GM18909 (cell line): ENCODE data around the gene TVP23A.
A peak's percentile ranks its signal among the peaks of the same experiment; 100 is the strongest.

Source experiments
- ATAC-seq: cut with Tn5 transposase; IDR thresholded peaks from one replicate; pipeline ENCODE4 v1.9.1; 2021; ENCODE audit warnings: mild to moderate bottlenecking; ENCODE audit not compliant: unreplicated experiment, poor library complexity

The TVP23A gene

GRCh38 chr16:10817963-10818941 is at the start of gene TVP23A:
Gene TVP23A (minus strand): TSS chr16:10818794. CDS start chr16:10818493, 301 bp downstream.
- no peak for ATAC-seq

- peak; percentile 6 for ATAC-seq
These were observed 49.6 kb upstream of the TVP23A start for GRCh38 chr16:10868104-10868595.

GRCh38 chr16:10867199-10867598 is 48.6 kb upstream of the TVP23A start:
- no peak for ATAC-seq

DNA sequence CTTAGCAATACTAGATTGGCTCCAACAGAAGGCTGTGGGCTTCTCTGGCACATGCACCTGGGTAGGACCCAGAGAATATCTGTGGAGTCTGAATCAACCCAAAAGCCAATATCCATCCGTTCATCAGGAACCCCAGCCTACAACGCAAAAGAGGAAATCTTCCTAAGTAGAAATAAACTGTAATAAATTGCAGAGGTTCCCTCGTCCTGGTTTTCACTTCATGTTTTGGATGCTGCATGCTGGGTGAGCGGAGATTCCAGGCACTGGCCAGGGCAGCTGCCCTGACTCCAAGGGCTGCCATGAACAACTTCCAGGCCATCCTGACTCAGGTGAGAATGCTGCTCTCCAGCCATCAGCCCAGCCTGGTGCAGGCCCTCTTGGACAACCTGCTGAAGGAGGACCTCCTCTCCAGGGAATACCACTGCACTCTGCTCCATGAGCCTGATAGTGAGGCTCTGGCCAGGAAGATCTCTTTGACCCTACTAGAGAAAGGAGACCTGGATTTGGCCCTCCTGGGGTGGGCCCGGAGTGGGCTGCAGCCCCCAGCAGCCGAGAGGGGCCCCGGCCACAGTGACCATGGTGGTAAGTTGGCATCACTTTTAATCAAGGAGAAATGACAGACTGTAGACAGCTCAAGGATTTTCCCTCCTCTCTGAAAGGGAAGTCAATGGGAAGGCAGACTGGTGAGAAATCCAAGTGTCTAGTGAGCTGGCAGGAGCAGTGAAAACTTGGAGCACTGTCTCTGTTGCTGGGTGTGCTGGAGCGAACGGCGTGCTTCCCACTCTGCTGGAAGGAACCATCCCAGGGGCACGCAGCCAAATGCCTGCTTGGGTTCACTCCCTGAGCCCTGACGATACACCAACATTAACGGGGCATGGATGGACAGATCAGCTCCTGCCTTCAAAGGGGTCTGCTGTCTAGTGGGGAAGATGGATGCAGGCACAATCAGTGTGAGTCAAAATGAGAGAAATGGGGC is 47.7 kb upstream of the TVP23A start:
- ATAC-seq = no peak

- no peak for ATAC-seq
These were observed 43.8 kb upstream of the TVP23A start for GRCh38 chr16:10862438-10862837.

GRCh38 chr16:10859658-10860057 is 41.1 kb upstream of the TVP23A start:
- ATAC-seq = no peak

GRCh38 chr16:10859020-10859419 is 40.4 kb upstream of the TVP23A start:
- no peak for ATAC-seq

DNA sequence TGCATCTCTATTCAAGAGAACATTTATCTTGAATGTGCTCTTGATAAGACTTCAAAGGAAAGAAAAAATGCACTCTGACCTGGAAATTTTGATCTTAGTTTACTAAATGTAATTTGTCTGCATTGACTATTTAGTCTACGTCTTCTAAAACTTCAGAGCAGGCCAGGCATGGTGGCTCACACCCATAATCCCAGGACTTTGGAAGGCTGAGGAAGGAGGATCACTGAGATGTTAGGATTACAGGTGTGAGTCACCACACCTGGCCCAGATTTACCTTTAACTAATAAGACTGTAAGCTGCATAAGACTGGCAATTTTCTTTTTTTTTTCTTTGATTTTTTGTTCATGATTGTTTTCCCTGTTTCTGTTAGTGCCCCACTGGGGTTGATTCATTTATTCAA is 39.6 kb upstream of the TVP23A start:
- no peak for ATAC-seq

- no peak for ATAC-seq
These were observed 37.4 kb upstream of the TVP23A start for GRCh38 chr16:10856042-10856441.

- no peak for ATAC-seq
These were observed 34.4 kb upstream of the TVP23A start for GRCh38 chr16:10852948-10853347.

GRCh38 chr16:10852286-10852685 is 33.7 kb upstream of the TVP23A start:
- no peak for ATAC-seq

GRCh38 chr16:10851512-10851911 is 32.9 kb upstream of the TVP23A start:
- no peak for ATAC-seq

DNA sequence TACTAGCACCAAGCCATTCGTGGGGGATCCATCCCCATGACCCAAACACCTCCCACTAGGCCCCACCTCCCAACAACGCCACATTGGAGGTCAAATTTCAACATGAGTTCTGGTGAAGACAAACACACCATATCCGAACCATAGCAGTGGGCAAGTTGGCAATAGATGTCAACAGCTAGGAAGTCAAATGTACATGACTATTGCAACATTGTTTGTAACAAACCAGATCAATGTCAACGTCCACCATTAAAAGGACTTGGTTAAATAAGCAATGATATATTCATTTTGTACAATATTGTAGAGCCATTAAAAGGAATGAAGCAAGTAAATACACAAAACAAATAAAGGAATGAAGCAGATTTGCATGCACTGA is 31.9 kb upstream of the TVP23A start:
- no peak for ATAC-seq

DNA sequence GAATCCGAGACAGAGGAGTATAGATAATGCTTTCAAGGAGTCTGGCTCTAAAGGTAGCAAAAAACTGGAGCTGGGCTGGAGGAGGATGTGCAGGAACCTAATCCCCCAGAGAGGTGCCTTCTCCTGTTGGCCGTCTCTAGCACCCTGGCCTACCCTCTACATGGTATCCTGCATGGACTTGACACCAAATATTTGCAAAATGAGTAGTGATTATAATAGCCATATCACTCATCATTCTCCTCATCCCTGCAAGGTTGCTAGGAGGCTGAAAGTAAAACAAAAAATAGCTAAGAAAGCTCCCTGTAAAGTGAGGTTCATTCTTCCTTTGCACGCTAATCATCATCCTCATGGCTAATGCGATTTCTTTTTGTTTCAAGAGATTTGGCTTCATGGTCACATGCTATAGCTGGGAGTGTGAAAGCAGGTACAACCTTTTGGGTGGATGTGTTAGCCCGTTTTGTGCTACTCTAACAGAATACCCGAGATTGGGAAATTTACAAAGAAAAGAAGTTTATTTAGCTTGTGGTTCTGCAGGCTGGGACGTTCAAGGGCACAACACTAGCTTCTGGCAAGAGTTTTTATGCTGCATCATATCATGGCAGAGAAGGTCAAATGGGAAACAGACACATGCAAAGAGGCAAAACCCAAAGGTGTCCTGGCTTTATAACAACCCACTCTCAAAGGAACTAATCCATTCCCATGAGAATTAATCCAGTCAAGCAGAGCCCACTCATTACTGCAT is 31.3 kb upstream of the TVP23A start:
- ATAC-seq = no peak

GRCh38 chr16:10847176-10847575 is 28.6 kb upstream of the TVP23A start:
- ATAC-seq = no peak

DNA sequence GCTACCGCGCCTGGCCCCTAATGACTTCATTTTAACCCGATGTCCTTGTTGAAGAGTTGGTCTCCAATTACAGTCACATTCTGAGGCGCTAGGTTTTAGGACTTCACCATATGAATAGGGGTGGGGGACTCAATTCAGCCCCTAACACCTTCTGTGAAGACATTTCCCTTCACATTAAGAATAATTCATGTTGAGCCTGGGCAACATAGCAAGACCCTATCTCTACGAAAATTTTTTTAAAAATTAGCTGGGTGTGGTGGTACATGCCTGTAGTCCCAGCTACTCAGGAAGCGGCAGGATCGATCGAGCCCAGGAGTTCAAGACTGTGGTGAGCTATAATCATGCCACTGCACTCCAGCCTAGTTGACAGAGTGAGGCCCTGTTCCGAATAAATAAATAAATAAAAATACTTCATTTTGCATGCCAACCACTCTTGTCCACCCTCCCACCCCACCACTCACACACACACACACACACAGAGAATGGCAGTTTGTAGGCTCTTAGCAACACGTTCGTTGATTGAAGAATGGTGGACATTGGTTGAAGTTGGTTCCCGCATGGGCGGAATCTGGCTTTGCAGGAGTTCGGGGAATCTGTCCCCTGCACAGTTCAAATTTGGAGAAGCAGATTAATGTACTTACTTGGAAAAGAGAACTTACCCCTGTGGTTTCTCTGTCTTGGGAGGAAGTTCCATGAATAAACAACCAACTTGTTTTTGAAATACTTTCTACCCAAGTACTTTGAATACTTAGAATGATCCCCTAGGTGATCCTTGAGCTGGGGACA is 27.8 kb upstream of the TVP23A start:
- no peak for ATAC-seq

- no peak for ATAC-seq
These were observed 22.1 kb upstream of the TVP23A start for GRCh38 chr16:10840703-10841102.

DNA sequence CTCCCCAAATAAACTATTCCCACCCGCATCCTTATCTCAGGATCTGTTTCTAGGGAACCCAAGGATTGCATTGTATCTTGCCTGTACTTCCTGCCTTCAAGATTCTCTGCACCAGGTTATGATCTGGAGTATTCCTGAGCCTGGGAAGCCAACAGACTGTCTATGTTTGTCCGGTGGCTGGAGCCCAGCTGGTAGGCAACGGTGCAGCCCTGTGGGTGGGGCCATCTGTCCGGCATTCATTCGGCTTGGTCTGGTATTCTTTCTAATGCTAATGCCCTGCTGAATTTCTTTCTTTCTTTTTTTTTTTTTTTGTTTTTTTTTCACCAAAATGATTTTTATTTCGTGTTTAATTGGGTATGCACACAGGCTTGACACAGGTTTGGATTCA is 20.7 kb upstream of the TVP23A start:
- ATAC-seq = no peak

DNA sequence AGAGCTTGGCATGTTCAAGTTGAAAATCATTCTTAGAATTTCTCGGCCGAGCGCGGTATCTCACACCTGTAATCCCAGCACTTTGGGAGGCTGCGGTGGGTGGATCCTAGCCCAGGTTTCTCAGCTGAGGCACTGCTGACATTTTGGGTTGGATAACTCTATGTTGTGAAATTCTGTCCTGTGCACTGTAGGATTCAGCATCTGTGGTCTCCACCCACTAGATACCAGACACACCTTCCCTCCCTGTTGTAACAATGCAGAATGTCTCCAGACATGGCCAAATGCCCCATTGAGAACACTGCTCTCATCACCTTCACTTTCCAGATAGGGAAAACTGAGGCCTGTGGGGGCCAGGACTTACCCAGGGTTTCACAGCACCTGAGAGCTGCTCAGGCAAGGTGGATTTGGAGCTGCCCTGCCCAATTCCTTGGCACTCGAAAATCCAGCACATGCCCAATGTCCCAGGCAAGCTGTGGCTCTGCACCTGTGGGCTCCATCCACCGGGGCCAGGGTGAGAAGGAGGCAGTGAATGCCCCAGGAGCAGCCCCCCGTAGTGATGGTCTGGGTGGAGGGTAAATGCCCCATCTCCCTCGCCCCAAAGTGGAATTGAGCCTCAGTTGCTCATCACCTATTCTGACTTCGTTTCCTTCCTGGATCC is 20.2 kb upstream of the TVP23A start:
- ATAC-seq = no peak
